Trophoblast cell (in vitro differentiated cells and primary cell): ENCODE measurements around the gene UBR4.

Source experiments
- DNase-seq, 2 donors: peaks; one replicate each; pipeline ENCODE4 v3.0.0-alpha.2; 2016
- H2AFZ ChIP-seq: 2 replicates; pipeline ENCODE4 v1.6.1; 2013; ENCODE audit warnings: low read length, moderate library complexity, mild to moderate bottlenecking; ENCODE audit not compliant: insufficient read depth, poor library complexity
- H2AK5ac ChIP-seq: 2 replicates; pipeline ENCODE4 v1.6.1; 2013; ENCODE audit warnings: mild to moderate bottlenecking, low read length
- H2BK120ac ChIP-seq: 2 replicates; pipeline ENCODE4 v1.6.1; 2013; ENCODE audit warnings: low read length, mild to moderate bottlenecking, moderate library complexity; ENCODE audit not compliant: insufficient read depth, poor library complexity
- H2BK12ac ChIP-seq: 2 replicates; pipeline ENCODE4 v1.6.1; 2013; ENCODE audit warnings: mild to moderate bottlenecking, low read length, moderate library complexity
- H2BK5ac ChIP-seq: 2 replicates; pipeline ENCODE4 v1.6.1; 2013; ENCODE audit warnings: low read length, low read depth, moderate library complexity, mild to moderate bottlenecking; ENCODE audit not compliant: poor library complexity
- H3K14ac ChIP-seq: 2 replicates; pipeline ENCODE4 v1.6.1; 2013; ENCODE audit warnings: mild to moderate bottlenecking, low read length
- H3K18ac ChIP-seq: 2 replicates; pipeline ENCODE4 v1.6.1; 2013; ENCODE audit warnings: mild to moderate bottlenecking, low read length
- H3K23ac ChIP-seq: 2 replicates; pipeline ENCODE4 v1.6.1; 2013; ENCODE audit warnings: low read length
- H3K27ac ChIP-seq: 2 replicates; pipeline ENCODE4 v1.5.1; 2013; ENCODE audit warnings: low read depth, mild to moderate bottlenecking, inconsistent platforms, low read length, moderate library complexity
- H3K27me3 ChIP-seq: 2 replicates; pipeline ENCODE4 v1.6.1; 2013; ENCODE audit warnings: inconsistent platforms, mild to moderate bottlenecking, low read length, moderate library complexity; ENCODE audit not compliant: insufficient read depth
- H3K36me3 ChIP-seq, 2 experiments: 1 replicate in 1 of 2; 2 replicates in 1 of 2; pipeline ENCODE4 v1.6.1; 2013; ENCODE audit warnings: low read length in 2 of 2, mild to moderate bottlenecking in 2 of 2, moderate library complexity in 1 of 2; ENCODE audit not compliant: insufficient read depth in 2 of 2, control insufficient read depth in 1 of 2
- H3K4ac ChIP-seq: 2 replicates; pipeline ENCODE4 v1.6.1; 2013; ENCODE audit warnings: low read depth, mild to moderate bottlenecking, low read length, moderate library complexity
- H3K4me1 ChIP-seq, 2 experiments: 1 replicate in 1 of 2; 2 replicates in 1 of 2; pipeline ENCODE4 v1.6.1; 2013; ENCODE audit warnings: low read length in 2 of 2, mild to moderate bottlenecking in 2 of 2, moderate library complexity in 1 of 2; ENCODE audit not compliant: insufficient read depth in 2 of 2, control insufficient read depth in 1 of 2
- H3K4me2 ChIP-seq: 2 replicates; pipeline ENCODE4 v1.6.1; 2013; ENCODE audit warnings: inconsistent platforms, mild to moderate bottlenecking, low read length, moderate library complexity
- H3K4me3 ChIP-seq: 2 replicates; pipeline ENCODE4 v1.5.1; 2013; ENCODE audit warnings: mild to moderate bottlenecking, low read depth, low read length, inconsistent platforms
- H3K79me1 ChIP-seq: one replicate; pipeline ENCODE4 v1.6.1; 2013; ENCODE audit warnings: low read length
- H3K79me2 ChIP-seq: 2 replicates; pipeline ENCODE4 v1.6.1; 2013; ENCODE audit warnings: low read length, mild to moderate bottlenecking; ENCODE audit not compliant: control insufficient read depth, insufficient read depth, poor library complexity
- H3K9ac ChIP-seq: 2 replicates; pipeline ENCODE4 v1.6.1; 2013; ENCODE audit warnings: mild to moderate bottlenecking, low read length
- H3K9me3 ChIP-seq: 2 replicates; pipeline ENCODE4 v1.6.1; 2013; ENCODE audit warnings: low read depth, mild to moderate bottlenecking, control low read depth, inconsistent platforms, low read length; ENCODE audit not compliant: insufficient read depth
- H4K12ac ChIP-seq: 2 replicates; pipeline ENCODE4 v1.6.1; 2013; ENCODE audit warnings: low read depth, mild to moderate bottlenecking, low read length, moderate library complexity
- H4K8ac ChIP-seq: 2 replicates; pipeline ENCODE4 v1.6.1; 2013; ENCODE audit warnings: low read depth, mild to moderate bottlenecking, low read length, moderate library complexity
- H4K91ac ChIP-seq: one replicate; pipeline ENCODE4 v1.6.1; 2013; ENCODE audit warnings: low read depth, mild to moderate bottlenecking, low read length, moderate library complexity
- WGBS: extraction: QIAGEN DNeasy Blood & Tissue Kit; methylation state at CpG from one replicate; pipeline ENCODE4 v1.1.7; 2013; ENCODE audit warnings: missing lambda C conversion rate; ENCODE audit not compliant: insufficient read length, insufficient coverage; ENCODE audit errors: extremely low coverage; 5-methylcytosine and 5-hydroxymethylcytosine counted together

Gene UBR4

GRCh38 chr1:19209439-19209989, 552 bp downstream of the UBR4 start:
- Histone ChIP-seq H3K79me1 (peaks cover 13% of the 10 kb centered on the region), H2AK5ac (peak overlapping the region; percentile 21), H3K27ac (peak overlapping the region; percentile 75), H3K9ac (peak overlapping the region; percentile 97), H2BK12ac (no peak overlapping the region), H3K18ac (peak overlapping the region; percentile 93), H3K4ac (peak overlapping the region; percentile 96), H2BK120ac (peak overlapping the region; percentile 85), H3K4me3 (peak overlapping the region; percentile 96), H3K79me2 (peaks cover 27% of the 10 kb centered on the region), H3K4me2 (peak overlapping the region; percentile 73), H2AFZ (peak overlapping the region; percentile 66), H3K14ac (peak overlapping the region; percentile 95), H3K27me3 (no peaks in the 10 kb centered on the region), H3K4me1 (peaks cover 3 to 6% of the 10 kb centered on the region in 2 experiments), H4K12ac (peak overlapping the region; percentile 82), H3K9me3 (no peaks in the 10 kb centered on the region), H4K91ac (peak overlapping the region; percentile 91), H3K36me3 (no peaks in the 10 kb centered on the region), H2BK5ac (peak overlapping the region; percentile 87), H4K8ac (peak overlapping the region; percentile 85), H3K23ac (no peak overlapping the region)
- no CpG with 5 or more reads among the region's 28 CpGs for WGBS
- DNase-seq = peak; percentile 25 to 46

DNA sequence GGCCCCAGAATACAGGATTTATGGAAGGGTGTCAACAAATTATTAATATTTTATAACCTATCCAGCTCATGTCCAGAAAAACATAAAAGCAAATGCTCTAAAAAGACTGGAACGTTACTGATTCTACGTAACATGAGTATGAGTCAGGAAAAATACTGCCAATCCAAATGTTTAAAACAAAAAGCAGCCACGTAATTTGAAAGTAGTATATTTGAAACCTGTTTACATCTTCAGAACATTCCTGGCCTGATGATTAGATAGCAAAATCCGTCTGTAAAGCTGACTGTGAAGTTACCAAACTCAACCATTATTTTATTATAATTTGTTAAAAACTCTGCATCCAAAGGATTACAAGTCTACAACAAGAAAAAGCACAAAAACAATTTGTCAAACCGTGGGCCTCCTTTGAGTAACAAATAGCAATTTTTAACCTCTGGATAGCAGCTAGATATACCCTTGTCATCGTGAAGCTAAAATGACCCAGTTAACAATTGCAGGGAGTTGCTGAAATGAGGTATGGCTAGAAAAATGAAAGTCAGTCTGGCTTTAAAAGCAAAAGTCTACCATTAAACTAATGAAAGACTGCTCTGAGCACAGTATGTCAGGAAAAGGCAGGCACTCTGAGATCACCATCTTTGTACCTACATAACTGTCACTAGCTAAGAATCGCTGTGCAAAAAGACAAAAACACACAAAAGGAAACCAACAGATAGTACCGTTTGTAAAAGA, 1.2 kb downstream of the UBR4 start:
- WGBS = no CpG with 5 or more reads among the region's 8 CpGs
- peak overlapping the region; percentile 96 for H3K4me3 ChIP-seq
- H3K79me2 ChIP-seq = peaks cover 27% of the 10 kb centered on the region
- peak overlapping the region; percentile 73 for H3K4me2 ChIP-seq
- H2BK12ac ChIP-seq = no peak overlapping the region
- no peaks in the 10 kb centered on the region for H3K36me3 ChIP-seq
- H2AFZ ChIP-seq = no peak overlapping the region
- H3K18ac ChIP-seq = no peak overlapping the region
- H3K27me3 ChIP-seq = no peaks in the 10 kb centered on the region
- H4K8ac ChIP-seq = no peak overlapping the region
- peak overlapping the region; percentile 97 for H3K9ac ChIP-seq
- peaks cover 3 to 6% of the 10 kb centered on the region in 2 experiments for H3K4me1 ChIP-seq
- no peak overlapping the region for H3K23ac ChIP-seq
- no peak overlapping the region for H4K12ac ChIP-seq
- H3K14ac ChIP-seq = no peak overlapping the region
- no peak overlapping the region for H2BK120ac ChIP-seq
- no peak overlapping the region for H2AK5ac ChIP-seq
- H3K9me3 ChIP-seq = no peaks in the 10 kb centered on the region
- no peak overlapping the region for H3K27ac ChIP-seq
- peak; percentile 5 to 82 for DNase-seq
- no peak overlapping the region for H2BK5ac ChIP-seq
- H4K91ac ChIP-seq = no peak overlapping the region
- peaks cover 13% of the 10 kb centered on the region for H3K79me1 ChIP-seq
- peak overlapping the region; percentile 96 for H3K4ac ChIP-seq

GRCh38 chr1:19206947-19207346, 3.1 kb downstream of the UBR4 start:
- Histone ChIP-seq H3K79me1 (peaks cover 13% of the 10 kb centered on the region), H3K14ac (no peak overlapping the region), H2AK5ac (no peak overlapping the region), H3K18ac (no peak overlapping the region), H3K4me3 (no peak overlapping the region), H4K12ac (no peak overlapping the region), H3K4me1 (peaks cover 3 to 6% of the 10 kb centered on the region in 2 experiments), H3K9me3 (no peaks in the 10 kb centered on the region), H3K36me3 (peaks cover 0 to under 1% of the 10 kb centered on the region in 2 experiments), H4K91ac (no peak overlapping the region), H3K79me2 (peaks cover 27% of the 10 kb centered on the region), H3K27me3 (no peaks in the 10 kb centered on the region), H2BK12ac (no peak overlapping the region), H3K23ac (no peak overlapping the region), H2AFZ (no peak overlapping the region), H4K8ac (no peak overlapping the region), H3K4ac (peak overlapping the region; percentile 97), H3K27ac (no peak overlapping the region), H2BK120ac (no peak overlapping the region), H2BK5ac (no peak overlapping the region), H3K9ac (no peak overlapping the region), H3K4me2 (no peak overlapping the region)
- no peak for DNase-seq
- WGBS = no CpG with 5 or more reads among the region's 3 CpGs

DNA sequence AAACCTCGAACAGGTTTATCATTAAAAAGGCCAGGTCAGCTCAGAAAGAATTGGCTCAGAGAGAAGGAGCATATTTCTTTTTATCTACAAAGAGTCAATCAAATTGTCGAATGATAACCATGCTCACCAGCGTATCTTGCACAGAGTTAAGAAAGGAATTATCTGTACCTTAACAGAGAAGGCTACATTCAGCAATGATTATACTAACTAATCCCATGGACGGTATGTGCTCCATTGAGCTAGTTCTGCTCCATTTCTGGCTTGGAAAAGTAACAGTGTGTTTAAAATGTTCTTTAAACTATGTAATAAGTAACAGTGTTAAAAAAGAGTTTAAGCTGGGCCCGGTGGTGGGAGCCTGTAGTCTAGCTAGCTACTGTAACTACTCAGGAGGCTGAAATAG, 4.2 kb downstream of the UBR4 start:
- no peak overlapping the region for H3K4me2 ChIP-seq
- H3K23ac ChIP-seq = no peak overlapping the region
- no peak overlapping the region for H3K18ac ChIP-seq
- no CpG with 5 or more reads among the region's 5 CpGs for WGBS
- H4K12ac ChIP-seq = no peak overlapping the region
- DNase-seq = no peak
- H3K9me3 ChIP-seq = no peaks in the 10 kb centered on the region
- H2AK5ac ChIP-seq = no peak overlapping the region
- H3K4me1 ChIP-seq = peaks cover 0 to 2% of the 10 kb centered on the region in 2 experiments
- H3K27me3 ChIP-seq = no peaks in the 10 kb centered on the region
- H3K79me2 ChIP-seq = peaks cover 24% of the 10 kb centered on the region
- H2AFZ ChIP-seq = no peak overlapping the region
- peak overlapping the region; percentile 76 for H3K4ac ChIP-seq
- no peak overlapping the region for H3K27ac ChIP-seq
- no peak overlapping the region for H2BK12ac ChIP-seq
- H3K36me3 ChIP-seq = peaks cover 3 to 5% of the 10 kb centered on the region in 2 experiments
- H3K14ac ChIP-seq = no peak overlapping the region
- H4K91ac ChIP-seq = no peak overlapping the region
- peaks cover 12% of the 10 kb centered on the region for H3K79me1 ChIP-seq
- no peak overlapping the region for H3K9ac ChIP-seq
- no peak overlapping the region for H2BK120ac ChIP-seq
- no peak overlapping the region for H2BK5ac ChIP-seq
- H3K4me3 ChIP-seq = no peak overlapping the region
- no peak overlapping the region for H4K8ac ChIP-seq
